Thyroid gland (tissue), 4 donors: ENCODE data around the gene TASOR2. TPM values are rescaled to one million over a fixed set of nuclear protein-coding genes. Genes with fewer than 3 reads are reported as not detected.

Source experiments
- DNase-seq, 2 donors: peaks; one replicate each; pipeline ENCODE4 v3.0.0-alpha.2; 2019
- H3K27ac ChIP-seq, 3 donors: fragments of 200-600 bp; sonication (generic); 1 replicate in 2 of 3; 2 replicates in 1 of 3; pipeline ENCODE4 v1.5.1; 2016 to 2019; ENCODE audit warnings: mild to moderate bottlenecking in 1 of 3, moderate library complexity in 1 of 3
- H3K27me3 ChIP-seq: fragments of 200-600 bp; sonication (generic); one replicate; pipeline ENCODE4 v1.5.1; 2019
- H3K36me3 ChIP-seq, 2 donors: fragments of 200-600 bp; sonication (generic); one replicate each; pipeline ENCODE4 v1.5.1; 2016 to 2019
- H3K4me1 ChIP-seq, 2 donors: fragments of 200-600 bp; sonication (generic); one replicate each; pipeline ENCODE4 v1.5.1; 2017 to 2019
- H3K4me3 ChIP-seq, 3 donors: fragments of 200-600 bp; sonication (generic); replicated peaks in 1 of 3; 1 replicate in 2 of 3; 2 replicates in 1 of 3; pipeline ENCODE4 v1.5.1; 2016; ENCODE audit warnings: mild to moderate bottlenecking in 1 of 3
- H3K9me3 ChIP-seq: fragments of 200-600 bp; sonication (generic); one replicate; pipeline ENCODE4 v1.5.1; 2017
- CTCF ChIP-seq, 6 experiments: fragments of 200-600 bp in 3 of 6; fragments of 450-650 bp in 3 of 6; sonication (generic) in 3 of 6; IDR thresholded peaks; one replicate each; pipeline ENCODE4 v1.5.1; 2016 to 2019; ENCODE audit warnings: antibody characterized with exemption in 6 of 6, mild to moderate bottlenecking in 2 of 6, inconsistent platforms in 1 of 6, moderate library complexity in 1 of 6
- POLR2A ChIP-seq, 2 donors: fragments of 450-650 bp; IDR thresholded peaks; one replicate each; pipeline ENCODE4 v1.6.1; 2017; ENCODE audit warnings: antibody characterized with exemption in 2 of 2, mild to moderate bottlenecking in 2 of 2, moderate library complexity in 1 of 2
- WGBS, 2 donors: methylation state at CpG; one replicate each; pipeline ENCODE4 v1.1.5; 2017; 5-methylcytosine and 5-hydroxymethylcytosine counted together
- intact Hi-C: fragments of 100-400 bp; cut with DNase I; formaldehyde crosslinking; loops from one replicate; pipeline ENCODE4 v1.15.1; 2023
- total RNA-seq, 4 donors: library from RNA; depleted of rRNA; stranded (reverse); fragments of >200 nt; gene quantifications; one replicate each; pipeline ENCODE4 v1.2.3, GENCODE V29; 2016

The TASOR2 gene
- total RNA-seq, 4 donors from 2014 or later, result 73.2 to 132 (median 96.3) TPM

- WGBS, 2 donors, result 42 to 45% methylated on average over 15 of the region's 15 CpGs
- DNase-seq, result no peak
- peaks cover 7 to 9% of the 10 kb centered on the region in 2 donors for H3K4me1 ChIP-seq
- no peak overlapping the region for H3K27ac ChIP-seq
- intact Hi-C loops, result loop anchor here (5.0 kb wide), 1 partner anchor 205 kb away; no protein-coding TSS in a partner anchor
- no peaks in the 10 kb centered on the region for H3K9me3 ChIP-seq
- peak overlapping the region in 1 of 3 donors; percentile 68 for H3K4me3 ChIP-seq
- no peaks in the 10 kb centered on the region for H3K36me3 ChIP-seq
- H3K27me3 ChIP-seq, result no peaks in the 10 kb centered on the region
- TF ChIP-seq CTCF (IDR thresholded peaks at IDR 0.05) (no peak), POLR2A (IDR thresholded peaks at IDR 0.05) (no peak)
Observed at GRCh38 chr10:5666841-5667630, 17.6 kb upstream of the TASOR2 start.

GRCh38 chr10:5668429-5668828, 16.2 kb upstream of the TASOR2 start:
- no peak overlapping the region for H3K27ac ChIP-seq
- 80 to 86% methylated on average over 4 of the region's 4 CpGs for WGBS, 2 donors
- intact Hi-C loops, result loop anchor here (5.0 kb wide), 1 partner anchor 204 kb away; no protein-coding TSS in a partner anchor
- no peak for DNase-seq
- TF ChIP-seq POLR2A (IDR thresholded peaks at IDR 0.05), result no peak
- TF ChIP-seq CTCF (IDR thresholded peaks at IDR 0.05), result no peak
- no peaks in the 10 kb centered on the region for H3K36me3 ChIP-seq
- peaks cover 7 to 9% of the 10 kb centered on the region in 2 donors for H3K4me1 ChIP-seq
- no peak overlapping the region for H3K4me3 ChIP-seq
- no peaks in the 10 kb centered on the region for H3K27me3 ChIP-seq
- no peaks in the 10 kb centered on the region for H3K9me3 ChIP-seq

- intact Hi-C loops, result loop anchor here (5.0 kb wide), 1 partner anchor 203 kb away; no protein-coding TSS in a partner anchor
- H3K36me3 ChIP-seq, result no peaks in the 10 kb centered on the region
- WGBS, 2 donors, result 89 to 96% methylated on average over 1 of the region's 1 CpG
- H3K9me3 ChIP-seq, result no peaks in the 10 kb centered on the region
- TF ChIP-seq CTCF (IDR thresholded peaks at IDR 0.05) (no peak), POLR2A (IDR thresholded peaks at IDR 0.05) (no peak)
- H3K4me1 ChIP-seq, result peaks cover 7 to 9% of the 10 kb centered on the region in 2 donors
- H3K4me3 ChIP-seq, result no peak overlapping the region
- no peaks in the 10 kb centered on the region for H3K27me3 ChIP-seq
- no peak for DNase-seq
- H3K27ac ChIP-seq, result no peak overlapping the region
Observed at GRCh38 chr10:5669604-5670003, 15.0 kb upstream of the TASOR2 start.

GRCh38 chr10:5670662-5671375, 13.8 kb upstream of the TASOR2 start:
- Histone ChIP-seq H3K4me3 (no peak overlapping the region), H3K27me3 (no peaks in the 10 kb centered on the region), H3K4me1 (peaks cover 4% of the 10 kb centered on the region in 2 donors), H3K27ac (no peak overlapping the region), H3K36me3 (no peaks in the 10 kb centered on the region), H3K9me3 (no peaks in the 10 kb centered on the region)
- 74 to 82% methylated on average over 8 of the region's 8 CpGs for WGBS, 2 donors
- intact Hi-C loops, result no loop called here
- DNase-seq, result no peak
- TF ChIP-seq CTCF (IDR thresholded peaks at IDR 0.05) (no peak), POLR2A (IDR thresholded peaks at IDR 0.05) (no peak)
